WERI-Rb-1 (cell line): Measurements from ENCODE around the gene CSKMT.

Source experiments
- DNase-seq: peaks from one replicate; pipeline ENCODE4 v3.0.0-alpha.2; 2020
- H3K27ac ChIP-seq: fragments of 250-450 bp; sonication (Bioruptor Pico); 2 replicates; pipeline ENCODE4 v1.5.1; 2020; ENCODE audit warnings: mild to moderate bottlenecking, moderate library complexity
- H3K27me3 ChIP-seq: fragments of 250-450 bp; sonication (Bioruptor Pico); 2 replicates; pipeline ENCODE4 v1.5.1; 2021; ENCODE audit warnings: mild to moderate bottlenecking, low read depth, moderate library complexity; ENCODE audit not compliant: insufficient read depth, severe bottlenecking
- H3K36me3 ChIP-seq: fragments of 250-450 bp; sonication (Bioruptor Pico); 2 replicates; pipeline ENCODE4 v1.5.1; 2020; ENCODE audit warnings: mild to moderate bottlenecking, moderate library complexity
- H3K4me3 ChIP-seq: 2 replicates; pipeline ENCODE4 v1.5.1; 2011; ENCODE audit warnings: low read depth, mild to moderate bottlenecking, control low read depth, low read length
- H3K9me3 ChIP-seq: fragments of 250-450 bp; sonication (Bioruptor Pico); 2 replicates; pipeline ENCODE4 v1.5.1; 2021; ENCODE audit warnings: mild to moderate bottlenecking, moderate library complexity; ENCODE audit not compliant: severe bottlenecking
- TF ChIP-seq, protein P1 (sequence below): IDR thresholded peaks from 2 replicates; pipeline ENCODE4 v1.5.1; 2011; ENCODE audit warnings: low read depth, mild to moderate bottlenecking, control low read depth, inconsistent platforms, low read length

The CSKMT gene

DNA sequence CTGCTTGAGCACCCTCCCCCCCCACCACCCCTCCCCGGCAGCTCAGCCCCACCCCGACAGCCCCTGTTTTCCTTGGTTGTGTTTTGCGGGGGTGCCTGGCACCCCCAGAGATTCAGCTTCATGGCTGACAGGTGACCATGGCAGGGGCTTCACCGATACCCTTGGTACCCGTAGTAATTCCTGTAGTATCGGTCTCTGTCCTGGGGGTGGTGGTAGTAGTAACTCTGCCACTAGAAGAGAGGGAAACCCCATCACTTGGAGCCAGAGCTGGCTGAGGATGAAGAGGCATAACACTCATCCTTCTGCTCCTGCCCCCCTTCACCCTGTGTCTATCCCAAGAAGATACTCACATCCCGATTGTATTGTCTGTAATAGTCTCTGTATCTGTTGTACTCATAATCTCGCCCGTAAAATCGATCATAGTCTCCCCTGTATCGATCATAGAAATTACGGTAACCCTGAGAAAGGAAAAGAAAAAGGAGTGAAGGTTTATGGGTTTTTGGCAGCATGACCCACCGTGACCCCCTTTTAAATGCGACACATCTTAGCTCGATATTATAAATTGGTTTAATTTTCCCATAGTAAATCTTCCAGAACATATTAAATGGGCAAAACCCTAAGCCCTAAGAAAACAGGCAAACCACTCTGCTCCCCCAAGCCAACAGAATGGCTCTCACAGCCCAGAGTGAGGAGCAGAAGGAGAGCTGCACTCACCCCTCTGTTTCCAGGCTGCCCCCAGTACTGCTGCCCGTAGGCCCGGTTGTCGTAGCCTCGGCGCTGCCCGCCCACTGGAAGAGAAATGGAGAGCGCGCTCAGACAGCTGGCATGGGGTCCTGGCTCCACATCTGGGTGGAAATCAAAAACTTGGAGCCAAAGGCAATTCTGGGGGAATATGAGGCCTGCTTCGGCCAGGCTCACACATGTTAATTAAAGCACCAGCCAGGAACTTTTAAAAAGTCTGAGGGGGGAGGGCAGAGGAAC lies 50.3 kb downstream of the CSKMT start:
- DNase-seq = no peak
- Histone ChIP-seq H3K36me3 (peaks cover 92% of the 10 kb centered on the region), H3K4me3 (no peak overlapping the region), H3K27me3 (no peaks in the 10 kb centered on the region), H3K27ac (no peak overlapping the region), H3K9me3 (no peaks in the 10 kb centered on the region)
- TF ChIP-seq, protein P1, sequence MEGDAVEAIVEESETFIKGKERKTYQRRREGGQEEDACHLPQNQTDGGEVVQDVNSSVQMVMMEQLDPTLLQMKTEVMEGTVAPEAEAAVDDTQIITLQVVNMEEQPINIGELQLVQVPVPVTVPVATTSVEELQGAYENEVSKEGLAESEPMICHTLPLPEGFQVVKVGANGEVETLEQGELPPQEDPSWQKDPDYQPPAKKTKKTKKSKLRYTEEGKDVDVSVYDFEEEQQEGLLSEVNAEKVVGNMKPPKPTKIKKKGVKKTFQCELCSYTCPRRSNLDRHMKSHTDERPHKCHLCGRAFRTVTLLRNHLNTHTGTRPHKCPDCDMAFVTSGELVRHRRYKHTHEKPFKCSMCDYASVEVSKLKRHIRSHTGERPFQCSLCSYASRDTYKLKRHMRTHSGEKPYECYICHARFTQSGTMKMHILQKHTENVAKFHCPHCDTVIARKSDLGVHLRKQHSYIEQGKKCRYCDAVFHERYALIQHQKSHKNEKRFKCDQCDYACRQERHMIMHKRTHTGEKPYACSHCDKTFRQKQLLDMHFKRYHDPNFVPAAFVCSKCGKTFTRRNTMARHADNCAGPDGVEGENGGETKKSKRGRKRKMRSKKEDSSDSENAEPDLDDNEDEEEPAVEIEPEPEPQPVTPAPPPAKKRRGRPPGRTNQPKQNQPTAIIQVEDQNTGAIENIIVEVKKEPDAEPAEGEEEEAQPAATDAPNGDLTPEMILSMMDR = 0 out of 2 replicates have a peak, but pooled peaks have one; percentile 8

DNA sequence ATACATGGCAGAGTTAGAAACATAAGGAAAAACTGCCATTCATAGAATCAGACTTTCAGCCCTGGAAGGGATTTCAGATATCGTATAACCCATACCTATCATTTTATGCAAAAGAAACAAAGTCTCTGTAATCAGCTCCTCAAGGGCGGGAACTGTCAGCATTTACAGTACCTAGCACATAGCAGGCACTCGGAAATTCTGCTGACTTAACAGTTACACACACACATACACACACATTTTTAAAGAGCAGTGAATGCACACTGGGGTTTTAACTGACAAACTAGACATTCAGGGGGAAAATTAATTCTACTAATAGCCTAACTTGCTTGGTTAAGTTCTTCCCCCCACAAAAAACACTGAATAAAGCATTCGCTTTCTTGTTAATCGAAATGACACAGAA lies 51.1 kb downstream of the CSKMT start:
- TF ChIP-seq, protein P1 = no peak

DNA sequence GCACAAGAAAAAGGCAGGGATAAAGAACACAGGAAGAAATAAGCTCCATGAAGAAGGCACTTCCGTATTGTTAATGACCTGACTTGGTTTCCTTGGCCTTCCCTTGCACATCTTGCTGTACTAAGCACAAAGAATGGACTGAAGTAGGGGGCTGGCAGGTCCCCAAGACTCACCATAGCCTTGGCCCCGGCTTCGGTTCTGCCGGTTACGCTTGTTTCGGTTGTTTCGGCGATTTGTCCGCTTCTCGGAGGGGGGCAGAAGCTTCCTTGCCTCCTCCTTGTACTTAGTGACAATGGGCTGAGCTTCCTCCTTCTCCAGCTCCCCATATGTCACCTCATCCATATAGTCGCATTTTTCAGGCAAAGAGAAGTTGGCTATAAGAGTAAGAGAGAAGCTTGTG lies 51.7 kb downstream of the CSKMT start:
- Histone ChIP-seq H3K27me3 (no peaks in the 10 kb centered on the region), H3K9me3 (no peaks in the 10 kb centered on the region), H3K27ac (no peak overlapping the region), H3K36me3 (peaks cover 92% of the 10 kb centered on the region), H3K4me3 (no peak overlapping the region)
- TF ChIP-seq, protein P1 = no peak
- no peak for DNase-seq

More for the DNA sequence above, 51.1 kb downstream of the CSKMT start:
- Histone ChIP-seq H3K9me3 (no peaks in the 10 kb centered on the region), H3K36me3 (peaks cover 92% of the 10 kb centered on the region), H3K27me3 (no peaks in the 10 kb centered on the region), H3K4me3 (no peak overlapping the region), H3K27ac (no peak overlapping the region)
- DNase-seq = no peak
